A673 (cell line): ENCODE results near the gene NEK9. TPM values are rescaled to one million over a fixed set of nuclear protein-coding genes. Genes with fewer than 3 reads are reported as not detected.

Experiments used
- BruUV-seq: library from RNA; stranded (reverse); fragments of 400-500 nt; replicated peaks from 2 replicates; lab custom pipeline; 2021; lab: Mats Ljungman, UMichigan
- CTCF ChIA-PET: fragments of 300-600 bp; sonication (Branson Sonifier 250); formaldehyde crosslinking; loops from one replicate; lab custom pipeline; 2022; ENCODE audit warnings: antibody characterized with exemption; lab: Charles Lee
- POLR2A ChIA-PET: fragments of 300-600 bp; sonication (Branson Sonifier 250); formaldehyde crosslinking; loops from one replicate; lab custom pipeline; 2022; ENCODE audit warnings: antibody characterized with exemption; ENCODE audit not compliant: low non-redundant PET; lab: Charles Lee
- DNase-seq: peaks from one replicate; pipeline ENCODE4 v3.0.0-alpha.2; 2015; ENCODE audit warnings: low spot score
- H3K27ac ChIP-seq: fragments of 200-600 bp; sonication (generic); 2 replicates; pipeline ENCODE4 v1.5.1; 2016; ENCODE audit warnings: mixed run types, low read depth, mild to moderate bottlenecking, mixed read lengths, antibody characterized with exemption, low read length; ENCODE audit not compliant: poor library complexity, severe bottlenecking
- H3K27me3 ChIP-seq: fragments of 200-600 bp; sonication (generic); replicated peaks from 2 replicates; pipeline ENCODE4 v1.6.1; 2017; ENCODE audit warnings: mixed run types, low read depth, mild to moderate bottlenecking, mixed read lengths, antibody characterized with exemption, low read length; ENCODE audit not compliant: insufficient read depth, poor library complexity
- H3K36me3 ChIP-seq: fragments of 200-600 bp; sonication (generic); 2 replicates; pipeline ENCODE4 v1.6.1; 2016; ENCODE audit warnings: mixed run types, mild to moderate bottlenecking, mixed read lengths, antibody characterized with exemption, low read length; ENCODE audit not compliant: insufficient read depth, poor library complexity, severe bottlenecking
- H3K4me1 ChIP-seq: fragments of 200-600 bp; sonication (generic); 2 replicates; pipeline ENCODE4 v1.6.1; 2017; ENCODE audit warnings: mixed run types, mild to moderate bottlenecking, mixed read lengths, antibody characterized with exemption, low read length; ENCODE audit not compliant: insufficient read depth, poor library complexity, severe bottlenecking
- H3K4me3 ChIP-seq: fragments of 200-600 bp; sonication (generic); 2 replicates; pipeline ENCODE4 v1.5.1; 2016; ENCODE audit warnings: low read depth, mixed run types, mild to moderate bottlenecking, mixed read lengths, low read length; ENCODE audit not compliant: poor library complexity, severe bottlenecking
- H3K9me3 ChIP-seq: fragments of 200-600 bp; sonication (generic); 2 replicates; pipeline ENCODE4 v1.6.1; 2016; ENCODE audit warnings: mixed run types, low read depth, mild to moderate bottlenecking, mixed read lengths, antibody characterized with exemption, low read length; ENCODE audit not compliant: poor library complexity, severe bottlenecking
- EZH2 ChIP-seq: fragments of 200-600 bp; sonication (generic); IDR thresholded peaks from 2 replicates; pipeline ENCODE4 v1.6.1; 2017; ENCODE audit warnings: borderline replicate concordance, low read depth, mild to moderate bottlenecking, mixed read lengths, antibody characterized with exemption, low read length; ENCODE audit not compliant: poor library complexity, severe bottlenecking
- intact Hi-C: fragments of 100-400 bp; cut with micrococcal nuclease; formaldehyde crosslinking; loops from one replicate; pipeline ENCODE4 v1.10.0; 2022; ENCODE audit not compliant: unreplicated experiment
- total RNA-seq: library from RNA; stranded (reverse); gene quantifications from 2 replicates; pipeline ENCODE4 v1.2.3, GENCODE V29; 2021
- TF ChIP-seq, protein P1 (sequence below): fragments of 300-800, 200-600 bp; sonication (generic); conservative IDR thresholded peaks from 2 replicates; pipeline ENCODE4 v1.5.1; 2017; ENCODE audit warnings: low read depth, mild to moderate bottlenecking, antibody characterized with exemption, low read length, moderate library complexity, mixed read lengths

Gene NEK9
- total RNA-seq, 1 experiment from 2014 or later = 75.8 TPM

DNA sequence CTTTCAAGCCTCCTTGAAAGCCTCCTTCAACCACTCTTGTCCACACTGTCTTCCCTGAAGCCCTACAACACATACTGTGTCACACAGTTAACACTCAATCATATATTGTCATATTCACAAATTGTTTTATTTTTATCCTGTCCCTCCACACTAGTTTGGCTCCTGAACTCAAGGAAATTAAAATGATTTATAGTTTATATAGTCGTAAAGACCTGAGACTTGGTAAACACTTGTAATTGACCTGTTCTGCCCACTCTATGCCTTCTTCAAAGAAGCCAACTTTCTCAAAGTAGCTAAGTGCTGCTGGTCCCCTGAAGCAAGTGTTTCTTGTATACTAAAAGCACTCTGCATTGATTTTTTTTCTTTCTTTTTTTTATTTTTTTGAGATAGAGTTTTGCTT is 15.6 kb upstream of the NEK9 start:
- ChIA-PET POLR2A (no interaction called here), CTCF (no interaction called here)
- no peak overlapping the region for H3K4me3 ChIP-seq
- no peaks in the 10 kb centered on the region for H3K27me3 ChIP-seq
- no TSS peak for BruUV-seq
- DNase-seq = no peak
- peaks cover 14% of the 10 kb centered on the region for H3K4me1 ChIP-seq
- intact Hi-C loops = no loop called here
- H3K36me3 ChIP-seq = peaks cover 15% of the 10 kb centered on the region
- no peak for TF ChIP-seq EZH2
- H3K9me3 ChIP-seq = no peaks in the 10 kb centered on the region
- H3K27ac ChIP-seq = peak overlapping the region; percentile 44

DNA sequence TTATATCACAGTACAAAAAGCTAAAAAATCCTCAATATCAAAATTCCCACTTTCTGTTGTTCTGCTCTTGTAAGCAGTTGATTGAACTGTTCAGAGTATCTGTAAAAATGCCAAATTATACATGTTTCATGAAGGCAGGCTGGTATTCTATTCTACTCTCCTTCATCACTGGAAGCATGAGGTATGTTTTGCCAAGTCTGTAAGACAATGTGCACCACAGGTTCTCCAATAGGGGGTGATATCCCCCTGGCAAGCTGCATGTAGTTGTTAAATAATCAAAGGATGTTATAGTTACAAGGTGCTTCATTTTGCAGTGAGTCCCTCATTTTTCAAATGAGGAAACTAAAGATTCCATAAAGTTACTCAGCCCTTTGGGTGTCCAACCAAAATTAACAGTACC is 15.1 kb upstream of the NEK9 start:
- H3K4me3 ChIP-seq = no peak overlapping the region
- H3K36me3 ChIP-seq = peaks cover 14% of the 10 kb centered on the region
- CTCF ChIA-PET = interaction anchor here (0.6 kb wide), 1 partner anchor 10 kb away, joined by 16 read pairs; no protein-coding TSS in a partner anchor
- no peak overlapping the region for H3K27ac ChIP-seq
- TF ChIP-seq, protein P1, sequence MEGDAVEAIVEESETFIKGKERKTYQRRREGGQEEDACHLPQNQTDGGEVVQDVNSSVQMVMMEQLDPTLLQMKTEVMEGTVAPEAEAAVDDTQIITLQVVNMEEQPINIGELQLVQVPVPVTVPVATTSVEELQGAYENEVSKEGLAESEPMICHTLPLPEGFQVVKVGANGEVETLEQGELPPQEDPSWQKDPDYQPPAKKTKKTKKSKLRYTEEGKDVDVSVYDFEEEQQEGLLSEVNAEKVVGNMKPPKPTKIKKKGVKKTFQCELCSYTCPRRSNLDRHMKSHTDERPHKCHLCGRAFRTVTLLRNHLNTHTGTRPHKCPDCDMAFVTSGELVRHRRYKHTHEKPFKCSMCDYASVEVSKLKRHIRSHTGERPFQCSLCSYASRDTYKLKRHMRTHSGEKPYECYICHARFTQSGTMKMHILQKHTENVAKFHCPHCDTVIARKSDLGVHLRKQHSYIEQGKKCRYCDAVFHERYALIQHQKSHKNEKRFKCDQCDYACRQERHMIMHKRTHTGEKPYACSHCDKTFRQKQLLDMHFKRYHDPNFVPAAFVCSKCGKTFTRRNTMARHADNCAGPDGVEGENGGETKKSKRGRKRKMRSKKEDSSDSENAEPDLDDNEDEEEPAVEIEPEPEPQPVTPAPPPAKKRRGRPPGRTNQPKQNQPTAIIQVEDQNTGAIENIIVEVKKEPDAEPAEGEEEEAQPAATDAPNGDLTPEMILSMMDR = peak; percentile 60
- TF ChIP-seq EZH2 = no peak
- no TSS peak for BruUV-seq
- POLR2A ChIA-PET = no interaction called here
- intact Hi-C loops = no loop called here
- peaks cover 14% of the 10 kb centered on the region for H3K4me1 ChIP-seq
- H3K9me3 ChIP-seq = no peaks in the 10 kb centered on the region
- H3K27me3 ChIP-seq = no peaks in the 10 kb centered on the region
- peak; percentile 45 for DNase-seq

DNA sequence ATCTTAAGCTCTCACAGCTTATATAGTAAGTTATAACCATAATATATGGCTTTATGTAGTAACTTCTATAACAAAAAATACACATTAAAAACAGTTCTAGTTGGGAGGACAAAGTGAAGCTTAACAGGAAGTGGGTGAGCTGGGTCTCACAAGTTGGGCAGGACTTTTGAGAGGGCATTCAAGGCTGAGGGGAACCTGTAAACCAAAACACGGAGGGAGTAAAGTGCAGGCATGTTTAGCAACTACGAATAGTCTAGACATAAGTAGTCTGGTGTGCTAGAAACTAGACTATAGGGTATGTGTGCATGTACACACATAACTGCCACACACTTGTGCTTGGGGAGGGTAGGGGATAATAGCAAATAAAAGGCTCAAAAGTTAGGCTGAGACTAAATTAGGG is 14.2 kb upstream of the NEK9 start:
- no TSS peak for BruUV-seq
- intact Hi-C loops = no loop called here
- H3K27me3 ChIP-seq = no peaks in the 10 kb centered on the region
- DNase-seq = no peak
- TF ChIP-seq, protein P1 = no peak
- TF ChIP-seq EZH2 = no peak
- no peak overlapping the region for H3K27ac ChIP-seq
- ChIA-PET CTCF (no interaction called here), POLR2A (no interaction called here)
- H3K4me3 ChIP-seq = no peak overlapping the region
- peaks cover 5% of the 10 kb centered on the region for H3K36me3 ChIP-seq
- peaks cover 14% of the 10 kb centered on the region for H3K4me1 ChIP-seq
- H3K9me3 ChIP-seq = no peaks in the 10 kb centered on the region

DNA sequence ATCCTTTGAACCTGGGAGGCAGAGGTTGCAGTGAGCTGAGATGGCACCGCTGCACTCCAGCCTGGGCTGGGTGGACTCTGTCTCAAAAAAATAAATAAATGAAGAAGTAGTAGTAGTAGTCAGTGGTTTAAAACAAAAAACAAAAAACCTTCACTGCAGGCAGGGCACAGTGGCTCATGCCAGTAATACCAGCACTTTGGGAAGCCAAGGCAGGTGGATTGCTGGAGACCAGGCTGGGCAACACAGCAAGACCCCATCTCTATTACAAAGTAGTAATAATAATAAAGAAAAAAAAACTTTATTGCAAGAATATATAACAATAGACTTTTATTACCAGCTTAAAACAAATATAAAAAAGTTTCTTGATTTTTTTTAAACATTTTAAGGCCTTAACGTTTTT is 13.8 kb upstream of the NEK9 start:
- TF ChIP-seq EZH2 = no peak
- TF ChIP-seq, protein P1 = no peak
- POLR2A ChIA-PET = no interaction called here
- no peak for DNase-seq
- CTCF ChIA-PET = no interaction called here
- H3K4me1 ChIP-seq = peaks cover 14% of the 10 kb centered on the region
- BruUV-seq = no TSS peak
- no peaks in the 10 kb centered on the region for H3K27me3 ChIP-seq
- H3K27ac ChIP-seq = no peak overlapping the region
- intact Hi-C loops = no loop called here
- peaks cover 3% of the 10 kb centered on the region for H3K36me3 ChIP-seq
- H3K9me3 ChIP-seq = no peaks in the 10 kb centered on the region
- H3K4me3 ChIP-seq = no peak overlapping the region
